ENCODE measurements around the gene MAGEC3.

Gene MAGEC3

DNA sequence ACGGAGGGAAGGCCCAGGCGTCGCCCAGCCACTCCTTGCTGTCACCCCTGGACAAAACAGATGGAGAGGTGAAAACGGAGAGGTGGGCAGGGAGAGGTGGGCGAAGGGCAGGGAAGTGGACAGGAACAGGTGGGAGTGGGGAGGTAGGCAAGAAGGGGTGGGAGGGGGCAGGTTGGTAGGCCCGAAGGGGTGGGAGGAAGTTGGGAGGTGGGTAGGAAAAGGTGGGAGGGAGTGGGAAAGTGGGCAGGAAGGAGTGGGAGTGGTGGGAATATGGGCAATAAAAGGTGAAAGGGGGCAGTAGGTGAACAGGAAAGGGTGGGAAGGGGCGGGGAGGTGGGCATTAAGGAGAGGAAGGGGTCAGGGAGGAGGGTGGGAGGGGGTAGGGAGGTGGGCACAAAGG is 56.6 kb downstream of the MAGEC3 start:
- Histone ChIP-seq H3K4me1 (ENCODE audit: control insufficient read depth, insufficient read depth, low read length, poor library complexity, severe bottlenecking) (no peaks in the 10 kb centered on the region), H3K4me3 (ENCODE audit: insufficient read depth, low read depth, low read length, poor library complexity, severe bottlenecking) (no peak overlapping the region), H3K27ac (ENCODE audit: insufficient read depth, low read length, poor library complexity, severe bottlenecking) (no peak overlapping the region)

DNA sequence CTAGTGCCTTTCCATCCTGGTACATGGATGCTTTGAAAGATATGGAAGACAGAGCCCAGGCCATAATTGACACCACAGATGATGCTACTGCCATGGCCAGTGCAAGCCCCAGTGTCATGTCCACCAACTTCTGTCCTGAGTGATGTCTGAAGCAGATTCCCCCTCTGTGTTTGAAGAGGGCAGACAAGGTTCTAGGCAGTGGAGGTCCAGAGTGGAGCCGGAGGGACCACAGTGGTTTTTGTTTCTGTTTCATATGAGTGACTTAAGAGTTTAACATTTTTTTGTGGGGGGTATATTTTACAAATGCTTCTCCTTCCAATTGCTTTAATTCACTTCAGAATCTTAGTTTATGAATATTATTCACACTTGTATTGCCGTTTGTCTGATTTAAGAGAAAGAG is 59.6 kb downstream of the MAGEC3 start:
- Histone ChIP-seq H3K27ac (ENCODE audit: insufficient read depth, low read length, poor library complexity, severe bottlenecking) (no peak overlapping the region), H3K4me3 (ENCODE audit: insufficient read depth, low read depth, low read length, poor library complexity, severe bottlenecking) (no peak overlapping the region)

More for the DNA sequence above, 56.6 kb downstream of the MAGEC3 start:
- H3K9me3 ChIP-seq (ENCODE audit: control insufficient read depth, low read length), result no peaks in the 10 kb centered on the region
- H3K27me3 ChIP-seq (replicated peaks; ENCODE audit: control insufficient read depth, insufficient read depth, low read length, poor library complexity, severe bottlenecking), result no peaks in the 10 kb centered on the region
- H3K36me3 ChIP-seq (ENCODE audit: control insufficient read depth, insufficient read depth, low read length), result no peaks in the 10 kb centered on the region
- DNase-seq, result no peak

DNA sequence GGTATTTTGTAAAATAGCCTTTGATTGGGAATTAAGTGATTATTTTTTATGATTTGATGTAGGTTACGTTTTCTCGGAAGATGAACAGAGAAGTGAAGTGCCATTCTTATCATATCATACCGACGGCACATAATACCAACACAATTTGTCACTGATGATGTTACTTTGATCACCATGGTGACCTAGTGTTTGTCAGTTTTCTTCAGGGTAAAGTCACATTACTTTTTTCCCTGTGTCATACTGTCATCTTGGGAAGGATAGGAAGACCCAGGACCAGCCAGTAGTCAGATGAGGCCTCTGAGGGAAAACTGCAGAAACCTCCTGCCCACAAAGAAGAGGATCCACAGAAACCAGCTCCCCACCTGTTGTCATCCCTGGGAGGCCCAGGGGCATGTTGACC is 64.2 kb downstream of the MAGEC3 start:
- Histone ChIP-seq H3K27me3 (replicated peaks; ENCODE audit: control insufficient read depth, insufficient read depth, low read length, poor library complexity, severe bottlenecking) (no peaks in the 10 kb centered on the region), H3K9me3 (ENCODE audit: control insufficient read depth, low read length) (no peaks in the 10 kb centered on the region), H3K36me3 (ENCODE audit: control insufficient read depth, insufficient read depth, low read length) (no peaks in the 10 kb centered on the region), H3K4me3 (ENCODE audit: insufficient read depth, low read depth, low read length, poor library complexity, severe bottlenecking) (no peak overlapping the region), H3K4me1 (ENCODE audit: control insufficient read depth, insufficient read depth, low read length, poor library complexity, severe bottlenecking) (no peaks in the 10 kb centered on the region), H3K27ac (ENCODE audit: insufficient read depth, low read length, poor library complexity, severe bottlenecking) (no peak overlapping the region)
- no peak for DNase-seq

More for the DNA sequence above, 59.6 kb downstream of the MAGEC3 start:
- Histone ChIP-seq H3K9me3 (ENCODE audit: control insufficient read depth, low read length) (no peaks in the 10 kb centered on the region), H3K27me3 (replicated peaks; ENCODE audit: control insufficient read depth, insufficient read depth, low read length, poor library complexity, severe bottlenecking) (no peaks in the 10 kb centered on the region), H3K36me3 (ENCODE audit: control insufficient read depth, insufficient read depth, low read length) (no peaks in the 10 kb centered on the region), H3K4me1 (ENCODE audit: control insufficient read depth, insufficient read depth, low read length, poor library complexity, severe bottlenecking) (no peaks in the 10 kb centered on the region)
- no peak for DNase-seq

DNA sequence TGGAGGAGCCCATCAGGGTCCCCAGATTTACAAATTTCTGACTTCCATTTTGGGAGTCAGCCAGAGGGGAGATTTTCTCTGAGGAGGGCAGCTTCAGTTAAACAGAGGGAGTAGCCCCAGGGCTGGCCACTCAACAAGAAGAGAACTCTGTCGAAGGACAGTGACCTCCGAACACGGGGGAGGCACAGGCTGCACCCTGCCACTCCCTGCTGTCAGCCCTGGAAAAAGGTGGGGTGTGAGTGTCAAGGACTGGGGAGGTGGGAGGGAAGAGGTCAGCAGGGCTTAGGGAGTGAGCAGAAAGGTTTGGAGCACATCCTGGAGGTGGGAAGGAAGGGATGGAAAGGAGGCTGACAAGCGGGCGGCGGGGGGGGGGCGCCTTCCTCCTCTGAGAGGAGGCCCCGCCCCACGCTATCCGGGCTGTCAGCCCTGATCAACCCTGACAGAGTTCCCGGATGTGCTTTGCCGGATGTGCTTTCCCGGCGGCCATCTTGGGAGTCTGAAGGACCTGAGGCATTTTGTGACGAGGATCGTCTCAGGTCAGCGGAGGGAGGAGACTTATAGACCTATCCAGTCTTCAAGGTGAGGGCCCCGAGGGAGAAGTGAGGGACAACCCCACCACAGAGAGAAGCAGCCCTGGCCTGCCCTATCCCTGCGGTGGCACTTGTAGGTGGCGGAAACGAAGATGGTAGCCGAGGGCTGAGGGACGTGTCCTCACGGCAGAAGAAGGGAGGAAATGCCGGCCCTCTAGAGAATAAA is 65.5 kb downstream of the MAGEC3 start, which contains the start of gene MAGEC1:
Gene MAGEC1, plus strand, starts transcription at position 495 of the 756 bp plus-strand sequence. CDS start 1,179 bp downstream, outside the sequence.
- Histone ChIP-seq H3K4me1 (ENCODE audit: control insufficient read depth, insufficient read depth, low read length, poor library complexity, severe bottlenecking) (no peaks in the 10 kb centered on the region), H3K27ac (ENCODE audit: insufficient read depth, low read length, poor library complexity, severe bottlenecking) (no peak within 1 kb of the TSS), H3K27me3 (replicated peaks; ENCODE audit: control insufficient read depth, insufficient read depth, low read length, poor library complexity, severe bottlenecking) (no peaks in the 10 kb centered on the region), H3K36me3 (ENCODE audit: control insufficient read depth, insufficient read depth, low read length) (no peaks in the 10 kb centered on the region), H3K4me3 (ENCODE audit: insufficient read depth, low read depth, low read length, poor library complexity, severe bottlenecking) (no peak within 1 kb of the TSS), H3K9me3 (ENCODE audit: control insufficient read depth, low read length) (no peaks in the 10 kb centered on the region)
- no peak for DNase-seq

DNA sequence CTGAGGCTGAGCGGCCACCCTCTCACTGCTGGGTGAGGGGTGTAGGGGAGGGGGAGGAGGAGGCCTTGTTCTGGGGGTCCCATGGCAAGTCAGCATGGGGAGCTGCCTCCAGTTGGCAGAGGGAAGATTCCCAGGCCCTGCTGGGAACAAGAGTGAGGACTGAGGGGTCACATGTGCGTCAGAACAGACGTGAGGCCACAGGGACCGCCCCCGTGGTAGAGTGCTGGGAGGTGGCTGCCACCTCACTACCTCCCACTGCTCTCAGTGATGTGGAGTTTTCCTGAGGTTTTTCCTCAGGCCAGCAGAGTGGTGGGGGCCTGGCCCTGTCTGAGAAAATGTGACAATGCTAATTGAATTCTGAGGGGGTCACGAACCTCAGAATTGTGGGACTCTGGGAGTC is 66.1 kb downstream of the MAGEC3 start:
- DNase-seq, result no peak
- Histone ChIP-seq H3K9me3 (ENCODE audit: control insufficient read depth, low read length) (no peaks in the 10 kb centered on the region), H3K27ac (ENCODE audit: insufficient read depth, low read length, poor library complexity, severe bottlenecking) (no peak overlapping the region)

DNA sequence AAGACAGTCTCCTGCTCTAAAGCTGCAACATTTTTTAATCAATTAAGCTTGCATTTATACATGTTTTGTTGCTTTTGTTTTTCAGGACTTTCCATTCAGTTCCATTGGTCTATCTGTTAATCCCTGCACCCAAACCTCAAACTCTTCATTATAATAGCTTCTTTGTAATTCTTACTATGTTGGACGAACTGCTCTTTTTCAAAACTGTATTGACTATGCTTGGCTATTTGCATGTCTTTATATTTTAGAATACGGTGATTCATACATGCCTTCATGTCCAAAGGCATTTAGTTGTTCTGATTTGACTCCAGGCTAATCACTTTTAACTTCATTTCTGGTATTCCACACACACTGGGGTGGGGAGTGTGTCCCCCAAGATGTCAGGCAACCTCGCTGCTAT is 79.7 kb downstream of the MAGEC3 start:
- no peak for DNase-seq
- no peak overlapping the region for H3K4me3 ChIP-seq (ENCODE audit: insufficient read depth, low read depth, low read length, poor library complexity, severe bottlenecking)
- H3K27me3 ChIP-seq (replicated peaks; ENCODE audit: control insufficient read depth, insufficient read depth, low read length, poor library complexity, severe bottlenecking), result no peaks in the 10 kb centered on the region
- H3K27ac ChIP-seq (ENCODE audit: insufficient read depth, low read length, poor library complexity, severe bottlenecking), result no peak overlapping the region
- H3K36me3 ChIP-seq (ENCODE audit: control insufficient read depth, insufficient read depth, low read length), result no peaks in the 10 kb centered on the region
- no peaks in the 10 kb centered on the region for H3K9me3 ChIP-seq (ENCODE audit: control insufficient read depth, low read length)
- no peaks in the 10 kb centered on the region for H3K4me1 ChIP-seq (ENCODE audit: control insufficient read depth, insufficient read depth, low read length, poor library complexity, severe bottlenecking)

More for the DNA sequence above, 66.1 kb downstream of the MAGEC3 start:
- no peaks in the 10 kb centered on the region for H3K27me3 ChIP-seq (replicated peaks; ENCODE audit: control insufficient read depth, insufficient read depth, low read length, poor library complexity, severe bottlenecking)
- H3K4me1 ChIP-seq (ENCODE audit: control insufficient read depth, insufficient read depth, low read length, poor library complexity, severe bottlenecking), result no peaks in the 10 kb centered on the region
- H3K36me3 ChIP-seq (ENCODE audit: control insufficient read depth, insufficient read depth, low read length), result no peaks in the 10 kb centered on the region
- H3K4me3 ChIP-seq (ENCODE audit: insufficient read depth, low read depth, low read length, poor library complexity, severe bottlenecking), result no peak overlapping the region

DNA sequence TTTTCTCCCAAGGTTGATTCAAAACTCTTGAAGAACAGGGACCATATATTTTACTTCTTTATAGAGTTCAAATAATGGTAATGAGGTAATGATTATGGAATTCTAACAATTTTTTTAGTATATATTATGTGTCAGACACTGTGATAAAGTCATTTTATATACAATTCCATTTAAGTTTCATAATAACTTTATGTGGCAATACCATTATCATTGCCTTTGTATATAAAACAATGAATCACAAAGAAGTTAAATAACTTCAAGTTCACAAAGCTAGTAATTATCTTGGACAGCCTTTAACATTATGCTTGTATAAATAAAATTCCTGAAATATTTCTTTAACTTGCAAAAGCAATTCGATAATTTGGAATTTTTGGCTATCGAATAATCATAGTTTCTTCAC is 86.2 kb downstream of the MAGEC3 start:
- Histone ChIP-seq H3K4me3 (ENCODE audit: insufficient read depth, low read depth, low read length, poor library complexity, severe bottlenecking) (no peak overlapping the region), H3K27me3 (replicated peaks; ENCODE audit: control insufficient read depth, insufficient read depth, low read length, poor library complexity, severe bottlenecking) (no peaks in the 10 kb centered on the region), H3K4me1 (ENCODE audit: control insufficient read depth, insufficient read depth, low read length, poor library complexity, severe bottlenecking) (no peaks in the 10 kb centered on the region), H3K27ac (ENCODE audit: insufficient read depth, low read length, poor library complexity, severe bottlenecking) (no peak overlapping the region), H3K36me3 (ENCODE audit: control insufficient read depth, insufficient read depth, low read length) (no peaks in the 10 kb centered on the region), H3K9me3 (ENCODE audit: control insufficient read depth, low read length) (no peaks in the 10 kb centered on the region)
- DNase-seq, result no peak

DNA sequence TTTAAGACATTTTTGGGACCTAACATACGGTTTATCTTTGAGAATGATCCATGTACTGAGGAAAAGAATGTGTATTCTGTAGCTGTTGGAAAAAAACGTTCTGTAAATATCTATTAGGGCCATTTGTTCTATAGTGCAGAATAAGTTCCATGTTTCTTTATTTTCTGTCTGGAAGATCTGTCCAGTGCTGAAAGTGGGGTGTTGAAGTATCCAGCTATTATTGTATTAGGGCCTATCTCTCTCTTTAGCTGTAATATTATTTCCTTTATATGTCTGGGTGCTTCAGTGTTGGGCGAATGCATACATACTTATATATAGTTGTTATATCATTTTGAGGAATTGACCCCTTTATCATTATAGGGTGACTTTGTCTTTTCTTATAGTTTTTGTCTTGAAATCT is 90.3 kb downstream of the MAGEC3 start:
- DNase-seq, result no peak

DNA sequence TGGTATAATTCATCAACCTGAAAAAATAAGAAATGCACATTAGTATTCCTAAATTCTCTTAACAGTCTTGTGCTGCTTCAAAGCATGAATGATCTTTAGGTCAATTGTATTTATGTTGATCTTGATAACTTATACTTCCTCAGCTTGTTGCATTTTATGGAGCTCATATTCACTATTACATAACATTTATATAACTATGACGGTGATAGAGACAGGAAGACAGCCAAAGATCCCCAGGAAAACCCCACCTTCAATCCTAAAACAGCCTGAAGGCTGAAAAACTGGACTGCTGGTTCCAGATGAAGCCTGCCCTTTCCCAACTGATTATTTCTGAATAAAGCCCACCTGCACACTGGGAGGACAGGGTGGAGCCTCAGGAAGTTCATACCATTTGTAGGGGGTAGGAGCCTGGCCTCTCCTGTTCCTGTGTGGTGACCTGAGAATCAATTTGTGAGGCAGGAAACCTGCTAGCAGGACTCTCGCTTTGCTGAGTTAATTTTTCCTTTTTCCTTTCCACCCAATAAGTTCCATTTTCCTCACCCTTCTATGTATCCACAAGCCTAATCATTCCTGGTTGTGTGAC is 96.0 kb downstream of the MAGEC3 start:
- Histone ChIP-seq H3K27ac (ENCODE audit: insufficient read depth, low read length, poor library complexity, severe bottlenecking) (no peak overlapping the region), H3K4me3 (ENCODE audit: insufficient read depth, low read depth, low read length, poor library complexity, severe bottlenecking) (no peak overlapping the region), H3K36me3 (ENCODE audit: control insufficient read depth, insufficient read depth, low read length) (no peaks in the 10 kb centered on the region), H3K27me3 (replicated peaks; ENCODE audit: control insufficient read depth, insufficient read depth, low read length, poor library complexity, severe bottlenecking) (no peaks in the 10 kb centered on the region), H3K9me3 (ENCODE audit: control insufficient read depth, low read length) (no peaks in the 10 kb centered on the region), H3K4me1 (ENCODE audit: control insufficient read depth, insufficient read depth, low read length, poor library complexity, severe bottlenecking) (no peaks in the 10 kb centered on the region)
- no peak for DNase-seq

More for the DNA sequence above, 90.3 kb downstream of the MAGEC3 start:
- H3K4me3 ChIP-seq (ENCODE audit: insufficient read depth, low read depth, low read length, poor library complexity, severe bottlenecking), result no peak overlapping the region
- no peak overlapping the region for H3K27ac ChIP-seq (ENCODE audit: insufficient read depth, low read length, poor library complexity, severe bottlenecking)
- H3K27me3 ChIP-seq (replicated peaks; ENCODE audit: control insufficient read depth, insufficient read depth, low read length, poor library complexity, severe bottlenecking), result no peaks in the 10 kb centered on the region
- no peaks in the 10 kb centered on the region for H3K4me1 ChIP-seq (ENCODE audit: control insufficient read depth, insufficient read depth, low read length, poor library complexity, severe bottlenecking)
- H3K9me3 ChIP-seq (ENCODE audit: control insufficient read depth, low read length), result no peaks in the 10 kb centered on the region
- no peaks in the 10 kb centered on the region for H3K36me3 ChIP-seq (ENCODE audit: control insufficient read depth, insufficient read depth, low read length)

DNA sequence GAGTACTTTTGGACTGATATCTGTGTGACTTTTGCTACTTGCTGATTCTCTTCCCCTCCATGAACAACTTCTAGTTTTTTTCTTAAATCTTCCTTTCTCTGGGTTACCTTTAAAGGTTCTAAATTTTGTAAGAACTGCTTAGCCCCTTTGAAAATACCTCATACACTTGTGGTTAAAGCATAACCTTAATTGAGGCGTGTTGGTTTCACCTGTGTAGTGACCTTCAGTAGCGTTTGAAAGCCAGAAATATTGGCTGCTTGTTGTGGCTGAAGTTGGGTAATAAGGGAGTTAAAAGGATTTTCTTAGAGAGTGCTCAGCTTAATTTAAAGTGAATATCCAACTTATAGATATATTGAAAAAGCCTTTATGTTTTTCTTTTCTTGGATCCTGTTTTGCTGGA is 97.5 kb downstream of the MAGEC3 start:
- DNase-seq, result no peak

More for the DNA sequence above, 97.5 kb downstream of the MAGEC3 start:
- Histone ChIP-seq H3K27me3 (replicated peaks; ENCODE audit: control insufficient read depth, insufficient read depth, low read length, poor library complexity, severe bottlenecking) (no peaks in the 10 kb centered on the region), H3K4me3 (ENCODE audit: insufficient read depth, low read depth, low read length, poor library complexity, severe bottlenecking) (no peak overlapping the region), H3K27ac (ENCODE audit: insufficient read depth, low read length, poor library complexity, severe bottlenecking) (no peak overlapping the region), H3K4me1 (ENCODE audit: control insufficient read depth, insufficient read depth, low read length, poor library complexity, severe bottlenecking) (no peaks in the 10 kb centered on the region), H3K36me3 (ENCODE audit: control insufficient read depth, insufficient read depth, low read length) (no peaks in the 10 kb centered on the region), H3K9me3 (ENCODE audit: control insufficient read depth, low read length) (no peaks in the 10 kb centered on the region)
